ENCODE results near the gene GZMM. TPM values are rescaled to one million over a fixed set of nuclear protein-coding genes. Genes with fewer than 3 reads are reported as not detected.

The GZMM gene
- polyA plus RNA-seq, 3 donors: 0.32 to 1.4 (median 0.48) TPM

DNA sequence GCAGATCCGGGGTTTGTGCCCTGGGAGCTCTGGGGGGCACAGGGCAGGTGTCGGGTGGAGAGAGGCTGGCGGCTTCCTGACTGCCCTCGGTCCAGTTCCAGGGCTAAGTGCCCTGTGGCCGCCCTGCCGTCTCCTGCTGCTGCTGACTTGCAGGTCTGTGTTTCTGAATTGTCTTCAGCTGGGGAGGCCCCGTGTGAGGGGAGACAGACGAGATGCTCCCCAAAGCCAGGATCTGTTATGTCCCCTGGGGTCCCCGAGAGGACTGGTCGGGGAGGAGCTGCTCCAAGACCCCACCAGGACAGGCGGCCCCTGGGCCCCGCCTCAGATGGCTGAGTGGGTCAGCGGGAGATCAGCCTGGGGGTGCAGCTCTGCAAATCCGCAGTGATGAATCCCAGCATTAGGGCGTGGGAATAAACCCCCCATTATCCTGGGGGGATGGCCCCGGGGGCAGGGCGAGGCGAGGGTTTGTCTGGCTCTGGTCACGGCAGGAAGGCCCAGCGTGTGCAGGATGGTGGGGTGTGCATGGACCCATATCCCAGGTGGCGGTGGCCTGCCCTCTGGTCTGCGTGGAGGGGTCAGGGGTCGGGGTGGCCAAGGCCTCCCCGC is 50.5 kb downstream of the GZMM start:
- Histone ChIP-seq H3K9me3 (replicated peaks in 1 of 2; ENCODE audit: control insufficient read depth in 1 of 2, insufficient read depth in 1 of 2, low read length in 2 of 2) (peaks cover 5 to 6% of the 10 kb centered on the region in 2 donors), H3K36me3 (replicated peaks in 1 of 2; ENCODE audit: control insufficient read depth in 1 of 2, insufficient read depth in 2 of 2, low read length in 2 of 2) (no peaks in the 10 kb centered on the region), H3K4me1 (ENCODE audit: control insufficient read depth in 1 of 2, insufficient read depth in 2 of 2, low read length in 2 of 2) (no peaks in the 10 kb centered on the region), H3K4me3 (replicated peaks in 1 of 3; ENCODE audit: low read depth in 2 of 3, low read length in 3 of 3) (no peak overlapping the region), H3K4me2 (replicated peaks; ENCODE audit: extremely low read depth, low read length, poor library complexity, severe bottlenecking) (no peak overlapping the region), H3K27me3 (ENCODE audit: control insufficient read depth in 2 of 2, insufficient read depth in 2 of 2, low read length in 2 of 2) (peaks cover 5 to 24% of the 10 kb centered on the region in 2 donors), H2AFZ (ENCODE audit: insufficient read depth, low read depth, low read length, poor library complexity, severe bottlenecking) (no peak overlapping the region), H3K79me2 (ENCODE audit: insufficient read depth, low read length) (no peaks in the 10 kb centered on the region), H3K9ac (ENCODE audit: insufficient read depth, low read length, poor library complexity, severe bottlenecking) (no peak overlapping the region), H3K27ac (ENCODE audit: low read depth in 1 of 2, low read length in 2 of 2) (no peak overlapping the region), H4K20me1 (ENCODE audit: insufficient read depth, low read length) (no peaks in the 10 kb centered on the region)
- Mint-ChIP-seq H3K9me3 (peaks cover 0 to 18% (median 6%) of the 10 kb centered on the region in 7 donors), H3K4me3 (no peak overlapping the region), H3K36me3 (no peaks in the 10 kb centered on the region), H3K4me1 (no peaks in the 10 kb centered on the region), H3K27ac (no peak overlapping the region), H3K27me3 (ENCODE audit: low read depth in 3 of 3) (peaks cover 26 to 52% (median 45%) of the 10 kb centered on the region in 3 donors)
- intact Hi-C loops (cut with micrococcal nuclease): no loop called here
- DNase-seq: no peak
- TF ChIP-seq, protein P1, sequence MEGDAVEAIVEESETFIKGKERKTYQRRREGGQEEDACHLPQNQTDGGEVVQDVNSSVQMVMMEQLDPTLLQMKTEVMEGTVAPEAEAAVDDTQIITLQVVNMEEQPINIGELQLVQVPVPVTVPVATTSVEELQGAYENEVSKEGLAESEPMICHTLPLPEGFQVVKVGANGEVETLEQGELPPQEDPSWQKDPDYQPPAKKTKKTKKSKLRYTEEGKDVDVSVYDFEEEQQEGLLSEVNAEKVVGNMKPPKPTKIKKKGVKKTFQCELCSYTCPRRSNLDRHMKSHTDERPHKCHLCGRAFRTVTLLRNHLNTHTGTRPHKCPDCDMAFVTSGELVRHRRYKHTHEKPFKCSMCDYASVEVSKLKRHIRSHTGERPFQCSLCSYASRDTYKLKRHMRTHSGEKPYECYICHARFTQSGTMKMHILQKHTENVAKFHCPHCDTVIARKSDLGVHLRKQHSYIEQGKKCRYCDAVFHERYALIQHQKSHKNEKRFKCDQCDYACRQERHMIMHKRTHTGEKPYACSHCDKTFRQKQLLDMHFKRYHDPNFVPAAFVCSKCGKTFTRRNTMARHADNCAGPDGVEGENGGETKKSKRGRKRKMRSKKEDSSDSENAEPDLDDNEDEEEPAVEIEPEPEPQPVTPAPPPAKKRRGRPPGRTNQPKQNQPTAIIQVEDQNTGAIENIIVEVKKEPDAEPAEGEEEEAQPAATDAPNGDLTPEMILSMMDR (IDR thresholded peaks at IDR 0.05): no peak
- WGBS (ENCODE audit: insufficient coverage): 78% methylated on average over 21 of the region's 24 CpGs

- Histone ChIP-seq H3K27me3 (ENCODE audit: control insufficient read depth in 2 of 2, insufficient read depth in 2 of 2, low read length in 2 of 2) (peaks cover 5 to 24% of the 10 kb centered on the region in 2 donors), H3K27ac (ENCODE audit: low read depth in 1 of 2, low read length in 2 of 2) (no peak overlapping the region), H3K4me2 (replicated peaks; ENCODE audit: extremely low read depth, low read length, poor library complexity, severe bottlenecking) (no peak overlapping the region), H3K36me3 (replicated peaks in 1 of 2; ENCODE audit: control insufficient read depth in 1 of 2, insufficient read depth in 2 of 2, low read length in 2 of 2) (no peaks in the 10 kb centered on the region), H3K4me1 (ENCODE audit: control insufficient read depth in 1 of 2, insufficient read depth in 2 of 2, low read length in 2 of 2) (no peaks in the 10 kb centered on the region), H4K20me1 (ENCODE audit: insufficient read depth, low read length) (no peaks in the 10 kb centered on the region), H3K79me2 (ENCODE audit: insufficient read depth, low read length) (no peaks in the 10 kb centered on the region), H3K9ac (ENCODE audit: insufficient read depth, low read length, poor library complexity, severe bottlenecking) (no peak overlapping the region), H2AFZ (ENCODE audit: insufficient read depth, low read depth, low read length, poor library complexity, severe bottlenecking) (no peak overlapping the region), H3K4me3 (replicated peaks in 1 of 3; ENCODE audit: low read depth in 2 of 3, low read length in 3 of 3) (no peak overlapping the region), H3K9me3 (replicated peaks in 1 of 2; ENCODE audit: control insufficient read depth in 1 of 2, insufficient read depth in 1 of 2, low read length in 2 of 2) (peaks cover 5 to 6% of the 10 kb centered on the region in 2 donors)
- 85% methylated on average over 39 of the region's 42 CpGs for WGBS (ENCODE audit: insufficient coverage)
- Mint-ChIP-seq H3K36me3 (no peaks in the 10 kb centered on the region), H3K4me3 (no peak overlapping the region), H3K27me3 (ENCODE audit: low read depth in 3 of 3) (peaks cover 28 to 52% (median 47%) of the 10 kb centered on the region in 3 donors), H3K27ac (peak overlapping the region in 1 of 7 donors; percentile 35), H3K9me3 (peaks cover 0 to 18% (median 6%) of the 10 kb centered on the region in 7 donors), H3K4me1 (no peaks in the 10 kb centered on the region)
- no peak for DNase-seq
- intact Hi-C loops (cut with micrococcal nuclease): no loop called here
- TF ChIP-seq, protein P1 (IDR thresholded peaks at IDR 0.05): no peak
These were observed 51.7 kb downstream of the GZMM start for GRCh38 chr19:595326-596262.
